ENCODE data around the gene RALB. TPM values are rescaled to one million over a fixed set of nuclear protein-coding genes. Genes with fewer than 3 reads are reported as not detected.

The RALB gene
- total RNA-seq, 1 donor from 2014 or later, result 40.4 TPM

- DNase-seq (ENCODE audit: extremely low spot score, unreplicated experiment), result peak; percentile 27
- TF ChIP-seq CTCF (conservative IDR thresholded peaks at IDR 0.05), result no peak
- Mint-ChIP-seq H3K9me3 (peaks cover 13% of the 10 kb centered on the region), H3K27ac (no peak overlapping the region), H3K27me3 (no peaks in the 10 kb centered on the region), H3K4me3 (no peak overlapping the region), H3K4me1 (ENCODE audit: unreplicated experiment) (peaks cover 15% of the 10 kb centered on the region), H3K36me3 (peaks cover 43% of the 10 kb centered on the region)
These were observed 33.4 kb upstream of the RALB start for GRCh38 chr2:120219291-120219690.

GRCh38 chr2:120219766-120220165 is 32.9 kb upstream of the RALB start:
- Mint-ChIP-seq H3K9me3 (peaks cover 13% of the 10 kb centered on the region), H3K27ac (no peak overlapping the region), H3K27me3 (peaks cover 2% of the 10 kb centered on the region), H3K4me1 (ENCODE audit: unreplicated experiment) (peaks cover 15% of the 10 kb centered on the region), H3K36me3 (peaks cover 43% of the 10 kb centered on the region), H3K4me3 (no peak overlapping the region)
- TF ChIP-seq CTCF (conservative IDR thresholded peaks at IDR 0.05), result no peak
- DNase-seq (ENCODE audit: extremely low spot score, unreplicated experiment), result no peak

GRCh38 chr2:120220756-120221155 is 31.9 kb upstream of the RALB start:
- no peak for DNase-seq (ENCODE audit: extremely low spot score, unreplicated experiment)
- H3K4me3 Mint-ChIP-seq, result no peak overlapping the region
- peaks cover 15% of the 10 kb centered on the region for H3K4me1 Mint-ChIP-seq (ENCODE audit: unreplicated experiment)
- no peak for TF ChIP-seq CTCF (conservative IDR thresholded peaks at IDR 0.05)
- H3K27ac Mint-ChIP-seq, result no peak overlapping the region
- H3K27me3 Mint-ChIP-seq, result peaks cover 3% of the 10 kb centered on the region
- peaks cover 43% of the 10 kb centered on the region for H3K36me3 Mint-ChIP-seq
- peaks cover 13% of the 10 kb centered on the region for H3K9me3 Mint-ChIP-seq

GRCh38 chr2:120221616-120222015 is 31.0 kb upstream of the RALB start:
- peaks cover 15% of the 10 kb centered on the region for H3K4me1 Mint-ChIP-seq (ENCODE audit: unreplicated experiment)
- H3K4me3 Mint-ChIP-seq, result peak overlapping the region; percentile 86
- no peak for DNase-seq (ENCODE audit: extremely low spot score, unreplicated experiment)
- no peak for TF ChIP-seq CTCF (conservative IDR thresholded peaks at IDR 0.05)
- H3K36me3 Mint-ChIP-seq, result peaks cover 41% of the 10 kb centered on the region
- H3K9me3 Mint-ChIP-seq, result peaks cover 11% of the 10 kb centered on the region
- H3K27me3 Mint-ChIP-seq, result peaks cover 3% of the 10 kb centered on the region
- peak overlapping the region; percentile 29 for H3K27ac Mint-ChIP-seq

GRCh38 chr2:120222186-120223033 is 30.2 kb upstream of the RALB start:
- peak overlapping the region; percentile 86 for H3K4me3 Mint-ChIP-seq
- no peak for DNase-seq (ENCODE audit: extremely low spot score, unreplicated experiment)
- peaks cover 39% of the 10 kb centered on the region for H3K36me3 Mint-ChIP-seq
- H3K27ac Mint-ChIP-seq, result peak overlapping the region; percentile 82
- TF ChIP-seq CTCF (conservative IDR thresholded peaks at IDR 0.05), result no peak
- peaks cover 8% of the 10 kb centered on the region for H3K9me3 Mint-ChIP-seq
- peaks cover 15% of the 10 kb centered on the region for H3K4me1 Mint-ChIP-seq (ENCODE audit: unreplicated experiment)
- peaks cover 7% of the 10 kb centered on the region for H3K27me3 Mint-ChIP-seq

All from type B pancreatic cell (in vitro differentiated cells).